ENCODE results near the gene SLC25A48. TPM values are rescaled to one million over a fixed set of nuclear protein-coding genes. Genes with fewer than 3 reads are reported as not detected.

Gene SLC25A48
- total and polyA plus RNA-seq, 2 of the 4 experiments (the other 2 are of a cell fraction), result not detected

DNA sequence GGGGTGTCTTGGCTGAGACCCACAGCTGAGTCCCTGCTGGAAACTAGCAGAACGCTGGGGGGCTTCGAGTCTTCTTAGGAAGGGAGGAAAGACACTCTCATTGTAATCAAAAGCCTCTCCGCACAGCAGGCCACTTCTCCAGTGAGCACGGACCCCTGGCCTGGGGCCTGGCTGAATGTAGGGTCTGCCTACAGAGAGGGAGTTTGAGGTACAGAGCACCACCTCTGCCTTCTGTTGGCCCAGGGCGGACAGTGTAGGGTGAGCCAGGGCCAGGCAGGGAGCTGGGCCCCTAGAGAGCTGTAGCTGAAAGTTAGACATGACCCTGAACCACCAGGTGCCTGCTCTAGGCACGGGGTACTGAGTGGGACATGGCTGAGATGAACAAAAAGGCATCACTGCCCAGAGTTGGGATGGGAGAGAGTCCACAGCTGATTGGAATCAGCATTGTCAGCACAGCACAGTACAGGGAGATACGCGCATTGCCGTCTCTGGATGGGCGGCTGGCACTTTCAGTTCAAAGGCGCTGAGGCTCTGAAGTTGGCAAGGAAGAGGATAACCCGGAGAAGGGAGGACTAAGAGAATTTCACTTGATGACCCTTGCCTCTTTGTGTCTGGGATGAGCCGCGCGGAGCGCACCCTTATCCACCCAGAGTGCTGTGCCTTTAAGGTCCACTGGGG is 363 bp upstream of the SLC25A48 start:
- Histone ChIP-seq H2AFZ (replicated peaks; ENCODE audit: low read length, poor library complexity) (peak overlapping the region; percentile 52), H4K91ac (ENCODE audit: insufficient read depth, low read depth, low read length) (no peak overlapping the region), H3K9me1 (ENCODE audit: insufficient read depth, low read length) (peaks cover 2% of the 10 kb centered on the region; the same call in 1 of the 2 replicates), H3K23ac (ENCODE audit: low read depth, low read length) (no peak overlapping the region), H3K79me1 (ENCODE audit: low read depth in 1 of 2, low read length in 2 of 2) (no peaks in the 10 kb centered on the region), H3K14ac (replicated peaks; ENCODE audit: low read depth, low read length) (no peak overlapping the region), H2BK15ac (ENCODE audit: low read depth, low read length) (no peak overlapping the region), H3K4ac (ENCODE audit: low read depth, low read length) (no peak overlapping the region), H2BK20ac (ENCODE audit: low read depth, low read length) (no peak overlapping the region), H2AK9ac (replicated peaks; ENCODE audit: low read depth, low read length, poor library complexity) (no peak overlapping the region), H3K27ac (ENCODE audit: insufficient read depth, low read length) (no peak overlapping the region), H3K4me1 (ENCODE audit: control insufficient read depth, insufficient read depth, low read length) (no peaks in the 10 kb centered on the region), H3K9me3 (ENCODE audit: control insufficient read depth, insufficient read depth, low read length) (no peaks in the 10 kb centered on the region), H4K5ac (ENCODE audit: low read depth, low read length) (no peak overlapping the region), H2AK5ac (ENCODE audit: low read depth, low read length) (no peak overlapping the region), H2BK120ac (ENCODE audit: low read depth, low read length) (no peak overlapping the region), H4K8ac (ENCODE audit: low read depth in 2 of 2, low read length in 2 of 2) (no peak overlapping the region), H3K9ac (ENCODE audit: low read depth, low read length) (no peak overlapping the region), H3K27me3 (ENCODE audit: control insufficient read depth, insufficient read depth, low read length) (peaks cover 36% of the 10 kb centered on the region), H2BK5ac (ENCODE audit: low read depth, low read length, poor library complexity, severe bottlenecking) (no peak overlapping the region), H3K4me2 (ENCODE audit: low read depth, low read length) (no peak overlapping the region; the same call in 1 of the 2 replicates), H3K56ac (ENCODE audit: extremely low read depth, insufficient read depth, low read length) (no peak overlapping the region), H3K4me3 (ENCODE audit: insufficient read depth, low read depth, low read length) (no peak overlapping the region), H3K36me3 (ENCODE audit: control insufficient read depth, insufficient read depth, low read length) (no peaks in the 10 kb centered on the region), H4K20me1 (ENCODE audit: insufficient read depth, low read length) (no peaks in the 10 kb centered on the region), H3K18ac (ENCODE audit: low read depth, low read length) (no peak overlapping the region)
- ATAC-seq (ENCODE audit: low read depth) (peak; percentile 85), DNase-seq (no peak)
- dilution Hi-C loops (cut with HindIII; ENCODE audit: low sequenced_read_pairs, unreplicated experiment), result no loop called here
- ChIA-PET CTCF (interaction anchor here (0.7 to 1.7 kb wide), 3 partner anchors 8 to 273 kb away, joined by 3 to 5 read pairs (median 5); no protein-coding TSS in a partner anchor), POLR2A (ENCODE audit: unreplicated experiment) (no interaction called here)
- no peak for TF ChIP-seq RFX5 (IDR thresholded peaks at IDR 0.05; ENCODE audit: low read depth, low read length)
- TF ChIP-seq, protein P1, sequence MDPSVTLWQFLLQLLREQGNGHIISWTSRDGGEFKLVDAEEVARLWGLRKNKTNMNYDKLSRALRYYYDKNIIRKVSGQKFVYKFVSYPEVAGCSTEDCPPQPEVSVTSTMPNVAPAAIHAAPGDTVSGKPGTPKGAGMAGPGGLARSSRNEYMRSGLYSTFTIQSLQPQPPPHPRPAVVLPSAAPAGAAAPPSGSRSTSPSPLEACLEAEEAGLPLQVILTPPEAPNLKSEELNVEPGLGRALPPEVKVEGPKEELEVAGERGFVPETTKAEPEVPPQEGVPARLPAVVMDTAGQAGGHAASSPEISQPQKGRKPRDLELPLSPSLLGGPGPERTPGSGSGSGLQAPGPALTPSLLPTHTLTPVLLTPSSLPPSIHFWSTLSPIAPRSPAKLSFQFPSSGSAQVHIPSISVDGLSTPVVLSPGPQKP (IDR thresholded peaks at IDR 0.05; ENCODE audit: borderline replicate concordance, low read depth, low read length), result no peak
- TF ChIP-seq, protein P2, sequence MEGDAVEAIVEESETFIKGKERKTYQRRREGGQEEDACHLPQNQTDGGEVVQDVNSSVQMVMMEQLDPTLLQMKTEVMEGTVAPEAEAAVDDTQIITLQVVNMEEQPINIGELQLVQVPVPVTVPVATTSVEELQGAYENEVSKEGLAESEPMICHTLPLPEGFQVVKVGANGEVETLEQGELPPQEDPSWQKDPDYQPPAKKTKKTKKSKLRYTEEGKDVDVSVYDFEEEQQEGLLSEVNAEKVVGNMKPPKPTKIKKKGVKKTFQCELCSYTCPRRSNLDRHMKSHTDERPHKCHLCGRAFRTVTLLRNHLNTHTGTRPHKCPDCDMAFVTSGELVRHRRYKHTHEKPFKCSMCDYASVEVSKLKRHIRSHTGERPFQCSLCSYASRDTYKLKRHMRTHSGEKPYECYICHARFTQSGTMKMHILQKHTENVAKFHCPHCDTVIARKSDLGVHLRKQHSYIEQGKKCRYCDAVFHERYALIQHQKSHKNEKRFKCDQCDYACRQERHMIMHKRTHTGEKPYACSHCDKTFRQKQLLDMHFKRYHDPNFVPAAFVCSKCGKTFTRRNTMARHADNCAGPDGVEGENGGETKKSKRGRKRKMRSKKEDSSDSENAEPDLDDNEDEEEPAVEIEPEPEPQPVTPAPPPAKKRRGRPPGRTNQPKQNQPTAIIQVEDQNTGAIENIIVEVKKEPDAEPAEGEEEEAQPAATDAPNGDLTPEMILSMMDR (conservative IDR thresholded peaks at IDR 0.05; ENCODE audit: low read depth, low read length), result no peak; the same call in none of the 2 replicates
- no peak for TF ChIP-seq NFE2L2 (IDR thresholded peaks at IDR 0.05; ENCODE audit: low read depth, low read length)
- TF ChIP-seq FOS (IDR thresholded peaks at IDR 0.05; ENCODE audit: low read depth, low read length), result no peak
- no peak for TF ChIP-seq CEBPB (IDR thresholded peaks at IDR 0.05; ENCODE audit: low read depth, low read length)
- no peak for TF ChIP-seq SMC3 (IDR thresholded peaks at IDR 0.05; ENCODE audit: low read depth, low read length)
- TF ChIP-seq MXI1 (IDR thresholded peaks at IDR 0.05; ENCODE audit: borderline replicate concordance, low read depth, low read length), result no peak
- TF ChIP-seq MAZ (IDR thresholded peaks at IDR 0.05; ENCODE audit: borderline replicate concordance, low read depth, low read length), result no peak
- TF ChIP-seq MAFK (IDR thresholded peaks at IDR 0.05; ENCODE audit: low read depth, low read length), result no peak
- in situ Hi-C loops (cut with MboI; ENCODE audit: low sequenced_read_pairs), result loop anchor here (10.0 kb wide), 2 partner anchors 269 to 369 kb away; no protein-coding TSS in a partner anchor
- BruUV-seq (replicated peaks), result no TSS peak
- intact Hi-C loops (cut with micrococcal nuclease), result no loop called here
- WGBS, 2 experiments (ENCODE audit: extremely low coverage in 2 of 2, insufficient read length in 1 of 2), result 11% methylated on average over 12 of the region's 16 CpGs; no CpG with 5 or more reads in 1 of the 2 experiments
